ENCODE measurements around the gene NTM.

NTM gene

GRCh38 chr11:132134322-132134721, 763.9 kb downstream of the NTM start:
- H3K4me3 ChIP-seq (ENCODE audit: low read length): no peak overlapping the region
- TF ChIP-seq ZNF274 (IDR thresholded peaks at IDR 0.05; ENCODE audit: low read depth, low read length): no peak

- H3K4me3 ChIP-seq (ENCODE audit: low read length): no peak overlapping the region
- no peak for TF ChIP-seq ZNF274 (IDR thresholded peaks at IDR 0.05; ENCODE audit: low read depth, low read length)
Observed at GRCh38 chr11:132137289-132137980, 767.0 kb downstream of the NTM start.

GRCh38 chr11:132137981-132138313, 767.5 kb downstream of the NTM start:
- no peak for TF ChIP-seq ZNF274 (IDR thresholded peaks at IDR 0.05; ENCODE audit: low read depth, low read length)
- H3K4me3 ChIP-seq (ENCODE audit: low read length): no peak overlapping the region

DNA sequence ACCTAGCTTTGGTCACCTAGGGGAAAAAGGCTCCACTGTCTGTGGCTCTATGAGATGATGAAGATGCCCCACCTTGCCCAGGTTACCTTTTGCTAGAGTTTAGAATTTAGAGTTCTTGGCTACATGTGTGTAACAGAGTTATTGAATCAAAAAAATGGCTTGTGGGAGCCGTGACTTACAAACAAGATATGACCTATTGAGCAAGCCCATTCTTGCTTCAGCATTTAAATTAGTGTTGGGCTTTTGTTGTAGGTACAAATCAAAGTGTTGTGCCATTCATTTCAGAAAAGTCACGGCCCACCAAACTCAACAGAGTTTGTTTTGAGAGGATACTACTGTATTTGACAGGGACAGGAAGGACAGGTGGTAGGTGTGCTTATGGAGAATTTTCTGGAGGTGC, 768.8 kb downstream of the NTM start:
- TF ChIP-seq ZNF274 (IDR thresholded peaks at IDR 0.05; ENCODE audit: low read depth, low read length): no peak
- no peak overlapping the region for H3K4me3 ChIP-seq (ENCODE audit: low read length)

DNA sequence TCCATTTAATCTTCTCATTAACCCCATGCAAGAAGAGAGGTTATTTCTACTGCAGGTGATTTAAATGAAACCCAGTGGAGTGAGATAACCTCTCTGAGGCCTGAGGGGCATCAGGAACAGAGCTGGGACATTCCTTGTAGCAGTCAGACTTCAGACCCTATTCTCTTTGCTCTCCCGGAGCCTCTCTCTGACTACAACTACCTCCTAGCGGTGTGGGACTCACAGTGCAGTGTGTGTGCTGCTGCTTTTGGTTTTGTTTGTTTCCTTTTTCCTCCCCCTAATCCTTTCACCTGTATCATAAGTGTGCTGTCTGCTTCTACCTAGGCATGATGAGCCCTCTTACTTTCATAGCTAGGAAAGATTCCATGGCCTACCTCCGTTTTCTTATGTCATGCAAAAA, 769.6 kb downstream of the NTM start:
- H3K4me3 ChIP-seq (ENCODE audit: low read length): no peak overlapping the region
- no peak for TF ChIP-seq ZNF274 (IDR thresholded peaks at IDR 0.05; ENCODE audit: low read depth, low read length)

DNA sequence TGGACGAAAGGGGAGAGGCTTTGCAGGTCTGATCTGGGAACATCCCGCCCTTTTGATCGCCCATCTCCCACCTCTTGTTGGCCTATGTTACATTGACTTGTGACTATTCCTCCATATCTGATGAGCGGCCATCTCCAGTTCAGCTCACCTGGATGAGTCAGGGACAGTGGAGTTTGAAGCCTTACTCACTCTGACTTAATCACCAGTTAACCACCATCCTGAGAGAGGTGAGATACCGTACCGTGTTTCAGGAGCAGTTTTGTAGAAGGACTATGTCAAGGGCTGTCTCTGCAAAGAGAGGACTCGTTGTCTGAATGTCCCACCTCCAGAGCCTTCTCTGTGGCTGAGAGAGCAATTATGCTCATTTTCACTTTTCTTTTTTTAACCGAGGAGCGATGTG, 771.7 kb downstream of the NTM start:
- no peak for TF ChIP-seq ZNF274 (IDR thresholded peaks at IDR 0.05; ENCODE audit: low read depth, low read length)
- no peak overlapping the region for H3K4me3 ChIP-seq (ENCODE audit: low read length)

GRCh38 chr11:132142554-132142953, 772.1 kb downstream of the NTM start:
- no peak for TF ChIP-seq ZNF274 (IDR thresholded peaks at IDR 0.05; ENCODE audit: low read depth, low read length)
- no peak overlapping the region for H3K4me3 ChIP-seq (ENCODE audit: low read length)

GRCh38 chr11:132147464-132147863, 777.0 kb downstream of the NTM start:
- no peak overlapping the region for H3K4me3 ChIP-seq (ENCODE audit: low read length)
- no peak for TF ChIP-seq ZNF274 (IDR thresholded peaks at IDR 0.05; ENCODE audit: low read depth, low read length)

GRCh38 chr11:132154781-132155180, 784.4 kb downstream of the NTM start:
- no peak overlapping the region for H3K4me3 ChIP-seq (ENCODE audit: low read length)
- no peak for TF ChIP-seq ZNF274 (IDR thresholded peaks at IDR 0.05; ENCODE audit: low read depth, low read length)

DNA sequence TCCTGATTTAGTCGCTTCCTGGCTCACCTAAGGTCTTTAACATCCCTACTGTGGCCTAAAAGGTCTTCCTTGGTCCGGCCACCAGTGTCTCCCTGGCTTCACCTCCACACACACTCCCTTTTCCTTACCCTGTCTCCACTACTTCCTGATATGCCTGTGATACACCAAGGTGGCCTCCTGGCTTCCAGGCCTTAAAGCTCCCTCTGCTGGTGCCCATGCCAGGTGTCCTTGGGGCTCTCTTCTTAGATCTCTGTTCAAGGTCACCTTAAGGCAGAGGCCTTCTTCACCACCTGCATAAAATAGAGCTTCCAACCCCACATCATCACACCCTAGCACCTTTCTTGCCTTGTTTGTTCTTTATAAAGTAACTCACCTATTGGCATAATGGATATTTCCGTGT, 787.7 kb downstream of the NTM start:
- TF ChIP-seq ZNF274 (IDR thresholded peaks at IDR 0.05; ENCODE audit: low read depth, low read length): no peak
- no peak overlapping the region for H3K4me3 ChIP-seq (ENCODE audit: low read length)

DNA sequence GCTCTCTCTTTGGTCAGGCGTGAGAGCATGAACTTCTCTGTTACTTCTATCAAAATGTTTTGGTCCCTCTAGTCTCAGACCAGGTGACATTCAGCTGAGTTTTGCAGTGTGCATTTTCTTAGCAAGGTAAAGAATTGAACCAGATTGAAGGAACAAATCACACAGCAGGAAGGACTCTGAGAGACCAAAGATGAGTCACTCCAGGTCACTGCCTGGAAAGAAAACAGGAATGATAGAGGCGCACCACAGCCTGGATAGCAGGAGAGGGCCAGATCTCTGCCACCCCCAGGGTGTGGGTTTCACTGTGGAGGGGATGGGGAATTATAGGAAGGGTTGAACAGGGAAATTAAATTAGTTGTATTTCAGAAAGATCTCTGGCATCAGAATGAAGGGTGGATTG, 788.3 kb downstream of the NTM start:
- no peak overlapping the region for H3K4me3 ChIP-seq (ENCODE audit: low read length)
- no peak for TF ChIP-seq ZNF274 (IDR thresholded peaks at IDR 0.05; ENCODE audit: low read depth, low read length)

- no peak overlapping the region for H3K4me3 ChIP-seq (ENCODE audit: low read length)
Observed at GRCh38 chr11:132161403-132162078, 791.1 kb downstream of the NTM start.

GRCh38 chr11:132168344-132168981, 798.0 kb downstream of the NTM start:
- no peak overlapping the region for H3K4me3 ChIP-seq (ENCODE audit: low read length)
- no peak for TF ChIP-seq ZNF274 (IDR thresholded peaks at IDR 0.05; ENCODE audit: low read depth, low read length)

More at GRCh38 chr11:132161403-132162078, 791.1 kb downstream of the NTM start:
- no peak for TF ChIP-seq ZNF274 (IDR thresholded peaks at IDR 0.05; ENCODE audit: low read depth, low read length)

GRCh38 chr11:132171031-132171430, 800.6 kb downstream of the NTM start:
- no peak overlapping the region for H3K4me3 ChIP-seq (ENCODE audit: low read length)
- TF ChIP-seq ZNF274 (IDR thresholded peaks at IDR 0.05; ENCODE audit: low read depth, low read length): no peak
